Gastroesophageal sphincter (tissue), 4 donors: Measurements from ENCODE around the gene CXXC5. TPM values are rescaled to one million over a fixed set of nuclear protein-coding genes. Genes with fewer than 3 reads are reported as not detected.

ENCODE experiments used
- ATAC-seq: fragments of 150-250 bp; one replicate; pipeline ENCODE4 v1.9.1; 2016; ENCODE audit warnings: mild to moderate bottlenecking, moderate library complexity
- H3K27ac ChIP-seq, 4 donors: fragments of 200-600 bp; sonication (generic) in 3 of 4; 1 replicate in 3 of 4; 2 replicates in 1 of 4; pipeline ENCODE4 v1.5.1; 2016 to 2019
- H3K27me3 ChIP-seq: fragments of 200-600 bp; sonication (generic); one replicate; pipeline ENCODE4 v1.5.1; 2019
- H3K36me3 ChIP-seq, 2 donors: fragments of 200-600 bp; sonication (generic); one replicate each; pipeline ENCODE4 v1.5.1; 2019; ENCODE audit warnings: control low read depth in 1 of 2
- H3K4me1 ChIP-seq, 3 donors: fragments of 200-600 bp; sonication (generic); 1 replicate in 2 of 3; 2 replicates in 1 of 3; pipeline ENCODE4 v1.5.1; 2016 to 2019; ENCODE audit warnings: control low read depth in 2 of 3
- H3K4me3 ChIP-seq, 2 donors: fragments of 200-600 bp; sonication (generic); one replicate each; pipeline ENCODE4 v1.5.1; 2019; ENCODE audit warnings: mild to moderate bottlenecking in 1 of 2, moderate library complexity in 1 of 2
- H3K9me3 ChIP-seq, 3 donors: fragments of 200-600 bp; sonication (generic); one replicate each; pipeline ENCODE4 v1.5.1; 2017 to 2019; ENCODE audit warnings: control low read depth in 2 of 3
- CTCF ChIP-seq, 4 experiments: fragments of 200-600 bp in 2 of 4; fragments of 450-650 bp in 2 of 4; sonication (generic) in 1 of 4; IDR thresholded peaks; one replicate each; pipeline ENCODE4 v1.5.1; 2017 to 2019; ENCODE audit warnings: antibody characterized with exemption in 4 of 4, mild to moderate bottlenecking in 2 of 4, moderate library complexity in 2 of 4
- EP300 ChIP-seq: sonication (generic); formaldehyde crosslinking; IDR thresholded peaks from one replicate; pipeline ENCODE4 v1.6.1; 2017; ENCODE audit warnings: antibody characterized with exemption, mild to moderate bottlenecking
- POLR2A ChIP-seq, 2 donors: fragments of 450-650 bp; IDR thresholded peaks; one replicate each; pipeline ENCODE4 v1.6.1; 2017; ENCODE audit warnings: antibody characterized with exemption in 2 of 2, mild to moderate bottlenecking in 2 of 2, moderate library complexity in 1 of 2
- POLR2AphosphoS5 ChIP-seq: sonication (generic); formaldehyde crosslinking; IDR thresholded peaks from one replicate; pipeline ENCODE4 v1.6.1; 2017; ENCODE audit warnings: antibody characterized with exemption
- WGBS, 2 donors: methylation state at CpG; one replicate each; pipeline ENCODE4 v1.1.5; 2018; ENCODE audit warnings: low coverage in 1 of 2; 5-methylcytosine and 5-hydroxymethylcytosine counted together
- total RNA-seq, 4 donors: library from RNA; depleted of rRNA; stranded (reverse); fragments of >200 nt; gene quantifications; one replicate each; pipeline ENCODE4 v1.1.0, GENCODE V29; 2016

CXXC5 gene
- total RNA-seq, 4 donors from 2014 or later = 30.0 to 50.7 (median 35.1) TPM

- Histone ChIP-seq H3K4me3 (no peak overlapping the region), H3K27ac (peak overlapping the region in 1 of 4 donors; percentile 20), H3K27me3 (no peaks in the 10 kb centered on the region), H3K4me1 (peaks cover 0 to 57% (median 13%) of the 10 kb centered on the region in 3 donors), H3K36me3 (no peaks in the 10 kb centered on the region), H3K9me3 (no peaks in the 10 kb centered on the region)
- ATAC-seq = no peak
- 39 to 100% methylated on average over 2 to 3 of the region's 6 CpGs for WGBS, 2 donors
- TF ChIP-seq EP300 (no peak), POLR2AphosphoS5 (no peak), CTCF (IDR thresholded peaks at IDR 0.05) (no peak), POLR2A (IDR thresholded peaks at IDR 0.05) (no peak)
Measured at GRCh38 chr5:139690803-139691629, 42.9 kb downstream of the CXXC5 start.

- WGBS, 2 donors = 84% methylated on average over 4 of the region's 6 CpGs; no CpG with 5 or more reads in 1 of the 2 donors
- H3K4me1 ChIP-seq = peaks cover 0 to 57% (median 22%) of the 10 kb centered on the region in 3 donors
- H3K36me3 ChIP-seq = no peaks in the 10 kb centered on the region
- H3K27me3 ChIP-seq = no peaks in the 10 kb centered on the region
- no peak for ATAC-seq
- TF ChIP-seq EP300 = no peak
- TF ChIP-seq POLR2AphosphoS5 = no peak
- no peak for TF ChIP-seq CTCF (IDR thresholded peaks at IDR 0.05)
- no peak for TF ChIP-seq POLR2A (IDR thresholded peaks at IDR 0.05)
- no peak overlapping the region for H3K27ac ChIP-seq
- H3K9me3 ChIP-seq = no peaks in the 10 kb centered on the region
- H3K4me3 ChIP-seq = no peak overlapping the region
Measured at GRCh38 chr5:139692148-139692547, 44.0 kb downstream of the CXXC5 start.

- 80% methylated on average over 2 of the region's 8 CpGs; no CpG with 5 or more reads in 1 of the 2 donors for WGBS, 2 donors
- no peaks in the 10 kb centered on the region for H3K27me3 ChIP-seq
- H3K36me3 ChIP-seq = no peaks in the 10 kb centered on the region
- no peak overlapping the region for H3K4me3 ChIP-seq
- TF ChIP-seq POLR2AphosphoS5 (no peak), EP300 (no peak), CTCF (IDR thresholded peaks at IDR 0.05) (no peak), POLR2A (IDR thresholded peaks at IDR 0.05) (no peak)
- no peak for ATAC-seq
- no peak overlapping the region for H3K27ac ChIP-seq
- H3K9me3 ChIP-seq = no peaks in the 10 kb centered on the region
- peaks cover 0 to 57% (median 28%) of the 10 kb centered on the region in 3 donors for H3K4me1 ChIP-seq
Measured at GRCh38 chr5:139692679-139693308, 44.6 kb downstream of the CXXC5 start.

GRCh38 chr5:139693676-139694364, 45.7 kb downstream of the CXXC5 start:
- TF ChIP-seq EP300 (no peak), POLR2A (IDR thresholded peaks at IDR 0.05) (no peak), POLR2AphosphoS5 (no peak), CTCF (IDR thresholded peaks at IDR 0.05) (no peak)
- no peak overlapping the region for H3K4me3 ChIP-seq
- H3K27me3 ChIP-seq = no peaks in the 10 kb centered on the region
- H3K9me3 ChIP-seq = no peaks in the 10 kb centered on the region
- peaks cover 0 to 58% (median 39%) of the 10 kb centered on the region in 3 donors for H3K4me1 ChIP-seq
- no peaks in the 10 kb centered on the region for H3K36me3 ChIP-seq
- ATAC-seq = no peak
- WGBS, 2 donors = 90 to 100% methylated on average over 1 to 2 of the region's 3 CpGs
- no peak overlapping the region for H3K27ac ChIP-seq
